ENCODE data around the gene GLIS2.

The GLIS2 gene

GRCh38 chr16:4336701-4337539, 21.1 kb downstream of the GLIS2 start:
- no peak overlapping the region for H3K4me2 ChIP-seq (ENCODE audit: low read length)
- no peak overlapping the region for H3K9ac ChIP-seq (ENCODE audit: low read length)
- H3K27me3 ChIP-seq (ENCODE audit: insufficient read depth, low read length), result no peaks in the 10 kb centered on the region
- H3K79me2 ChIP-seq (ENCODE audit: insufficient read depth, low read length), result no peaks in the 10 kb centered on the region
- TF ChIP-seq CTCF (IDR thresholded peaks at IDR 0.05; ENCODE audit: low read length) (no peak), EZH2 (IDR thresholded peaks at IDR 0.05; ENCODE audit: borderline replicate concordance, low read length) (no peak)
- H3K9me3 ChIP-seq (ENCODE audit: low read length), result no peaks in the 10 kb centered on the region
- no peaks in the 10 kb centered on the region for H3F3A ChIP-seq (ENCODE audit: insufficient read depth, low read length)
- H3K9me2 ChIP-seq (ENCODE audit: low read depth, low read length), result no peaks in the 10 kb centered on the region
- H3K27ac ChIP-seq (ENCODE audit: low read depth, low read length, poor library complexity, severe bottlenecking), result no peak overlapping the region
- no peak overlapping the region for H3K4me3 ChIP-seq (ENCODE audit: low read depth, low read length, poor library complexity, severe bottlenecking)
- H4K20me1 ChIP-seq (ENCODE audit: insufficient read depth, low read length), result no peaks in the 10 kb centered on the region
- H3K36me3 ChIP-seq (ENCODE audit: insufficient read depth, low read length), result peaks cover 34% of the 10 kb centered on the region
- no peaks in the 10 kb centered on the region for H3K4me1 ChIP-seq (ENCODE audit: insufficient read depth, low read length, severe bottlenecking)
- H2AFZ ChIP-seq (ENCODE audit: low read length), result no peak overlapping the region

- Histone ChIP-seq H2AFZ (ENCODE audit: low read length) (no peak overlapping the region), H3K79me2 (ENCODE audit: insufficient read depth, low read length) (no peaks in the 10 kb centered on the region), H3K4me3 (ENCODE audit: low read depth, low read length, poor library complexity, severe bottlenecking) (no peak overlapping the region), H3K36me3 (ENCODE audit: insufficient read depth, low read length) (peaks cover 35% of the 10 kb centered on the region), H3K4me2 (ENCODE audit: low read length) (no peak overlapping the region), H4K20me1 (ENCODE audit: insufficient read depth, low read length) (no peaks in the 10 kb centered on the region), H3F3A (ENCODE audit: insufficient read depth, low read length) (no peaks in the 10 kb centered on the region), H3K27ac (ENCODE audit: low read depth, low read length, poor library complexity, severe bottlenecking) (no peak overlapping the region), H3K9ac (ENCODE audit: low read length) (no peak overlapping the region), H3K27me3 (ENCODE audit: insufficient read depth, low read length) (no peaks in the 10 kb centered on the region), H3K9me3 (ENCODE audit: low read length) (no peaks in the 10 kb centered on the region), H3K4me1 (ENCODE audit: insufficient read depth, low read length, severe bottlenecking) (no peaks in the 10 kb centered on the region), H3K9me2 (ENCODE audit: low read depth, low read length) (no peaks in the 10 kb centered on the region)
- no peak for TF ChIP-seq EZH2 (IDR thresholded peaks at IDR 0.05; ENCODE audit: borderline replicate concordance, low read length)
- TF ChIP-seq CTCF (IDR thresholded peaks at IDR 0.05; ENCODE audit: low read length), result no peak
Measured at GRCh38 chr16:4337540-4338088, 21.7 kb downstream of the GLIS2 start.

- no peak for TF ChIP-seq EZH2 (IDR thresholded peaks at IDR 0.05; ENCODE audit: borderline replicate concordance, low read length)
- TF ChIP-seq CTCF (IDR thresholded peaks at IDR 0.05; ENCODE audit: low read length), result no peak
- H3K4me1 ChIP-seq (ENCODE audit: insufficient read depth, low read length, severe bottlenecking), result no peaks in the 10 kb centered on the region
- no peaks in the 10 kb centered on the region for H3K9me2 ChIP-seq (ENCODE audit: low read depth, low read length)
Measured at GRCh38 chr16:4338125-4338582, 22.3 kb downstream of the GLIS2 start.

More at GRCh38 chr16:4338125-4338582, 22.3 kb downstream of the GLIS2 start:
- no peaks in the 10 kb centered on the region for H3K9me3 ChIP-seq (ENCODE audit: low read length)
- no peak overlapping the region for H3K9ac ChIP-seq (ENCODE audit: low read length)
- H4K20me1 ChIP-seq (ENCODE audit: insufficient read depth, low read length), result no peaks in the 10 kb centered on the region
- H2AFZ ChIP-seq (ENCODE audit: low read length), result no peak overlapping the region
- H3K4me3 ChIP-seq (ENCODE audit: low read depth, low read length, poor library complexity, severe bottlenecking), result no peak overlapping the region
- H3K4me2 ChIP-seq (ENCODE audit: low read length), result no peak overlapping the region
- H3K36me3 ChIP-seq (ENCODE audit: insufficient read depth, low read length), result peaks cover 35% of the 10 kb centered on the region
- no peaks in the 10 kb centered on the region for H3K79me2 ChIP-seq (ENCODE audit: insufficient read depth, low read length)
- no peaks in the 10 kb centered on the region for H3F3A ChIP-seq (ENCODE audit: insufficient read depth, low read length)
- H3K27ac ChIP-seq (ENCODE audit: low read depth, low read length, poor library complexity, severe bottlenecking), result no peak overlapping the region
- H3K27me3 ChIP-seq (ENCODE audit: insufficient read depth, low read length), result no peaks in the 10 kb centered on the region

Data from OCI-LY1 (cell line).